Astrocyte of the spinal cord (primary cell): ENCODE data around the gene VWA5A.

Experiments used
- DNase-seq: peaks from one replicate; pipeline ENCODE4 v3.0.0; 2011; ENCODE audit warnings: low read depth, low spot score
- H3K4me3 ChIP-seq: 2 replicates; pipeline ENCODE4 v1.5.1; 2011; ENCODE audit warnings: low read depth, mild to moderate bottlenecking, low read length, moderate library complexity
- CTCF ChIP-seq: IDR thresholded peaks from 2 replicates; pipeline ENCODE4 v1.5.1; 2012; ENCODE audit warnings: low read depth, mild to moderate bottlenecking, low read length, inconsistent platforms
- in situ Hi-C: cut with HindIII; loops from 2 replicates; pipeline ENCODE4 v1.10.0; 2017; ENCODE audit warnings: low sequenced_read_pairs

Gene VWA5A

GRCh38 chr11:124072147-124072546, 43.1 kb upstream of the VWA5A start:
- no peak for DNase-seq
- in situ Hi-C loops, result no loop called here
- H3K4me3 ChIP-seq, result no peak overlapping the region
- no peak for TF ChIP-seq CTCF

GRCh38 chr11:124074554-124074953, 40.7 kb upstream of the VWA5A start:
- no peak overlapping the region for H3K4me3 ChIP-seq
- in situ Hi-C loops, result no loop called here
- no peak for DNase-seq
- TF ChIP-seq CTCF, result no peak

- no peak overlapping the region for H3K4me3 ChIP-seq
- no peak for TF ChIP-seq CTCF
- in situ Hi-C loops, result no loop called here
- DNase-seq, result no peak
Observed at GRCh38 chr11:124075492-124075840, 39.8 kb upstream of the VWA5A start.

- in situ Hi-C loops, result no loop called here
- DNase-seq, result no peak
- no peak for TF ChIP-seq CTCF
- H3K4me3 ChIP-seq, result peak overlapping the region; percentile 49
Observed at GRCh38 chr11:124075841-124076651, 39.2 kb upstream of the VWA5A start.

- TF ChIP-seq CTCF, result no peak
- no peak overlapping the region for H3K4me3 ChIP-seq
- in situ Hi-C loops, result no loop called here
- DNase-seq, result no peak
Observed at GRCh38 chr11:124077266-124077665, 38.0 kb upstream of the VWA5A start.

GRCh38 chr11:124078591-124078990, 36.7 kb upstream of the VWA5A start:
- TF ChIP-seq CTCF, result no peak
- in situ Hi-C loops, result no loop called here
- H3K4me3 ChIP-seq, result no peak overlapping the region
- DNase-seq, result no peak
